SK-N-MC (cell line): ENCODE measurements around the gene HLA-DQA1.

Experiments used
- EZH2 ChIP-seq: fragments of 200-600 bp; sonication (generic); IDR thresholded peaks from one replicate; pipeline ENCODE4 v1.6.1; 2017; ENCODE audit warnings: antibody characterized with exemption
- POLR2AphosphoS5 ChIP-seq: IDR thresholded peaks from 2 replicates; pipeline ENCODE4 v1.6.1; 2012; ENCODE audit warnings: mild to moderate bottlenecking, low read depth, low read length, borderline replicate concordance

DNA sequence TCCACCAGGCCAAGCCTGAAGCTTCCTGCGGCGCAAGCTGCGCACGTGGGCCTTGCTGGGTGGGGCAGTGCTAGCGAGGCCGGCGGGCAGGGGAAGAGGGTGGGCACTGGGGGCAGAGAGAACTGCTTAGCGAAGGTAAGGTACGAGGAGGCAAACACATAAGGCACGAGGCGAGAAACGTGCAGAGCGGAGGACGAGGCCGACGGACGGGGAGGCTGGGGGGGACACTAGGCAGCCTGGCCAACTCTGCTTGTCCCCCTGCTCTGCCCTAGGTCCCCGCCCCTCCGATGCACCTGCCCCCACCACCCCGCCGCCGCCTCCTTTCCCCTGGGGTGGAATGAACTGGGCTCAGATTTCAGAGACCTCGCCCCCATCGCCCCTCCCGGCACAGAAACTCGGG lies 27.1 kb downstream of the HLA-DQA1 start:
- TF ChIP-seq EZH2 (no peak), POLR2AphosphoS5 (no peak)
